ENCODE data around the gene HTRA1.

The HTRA1 gene

DNA sequence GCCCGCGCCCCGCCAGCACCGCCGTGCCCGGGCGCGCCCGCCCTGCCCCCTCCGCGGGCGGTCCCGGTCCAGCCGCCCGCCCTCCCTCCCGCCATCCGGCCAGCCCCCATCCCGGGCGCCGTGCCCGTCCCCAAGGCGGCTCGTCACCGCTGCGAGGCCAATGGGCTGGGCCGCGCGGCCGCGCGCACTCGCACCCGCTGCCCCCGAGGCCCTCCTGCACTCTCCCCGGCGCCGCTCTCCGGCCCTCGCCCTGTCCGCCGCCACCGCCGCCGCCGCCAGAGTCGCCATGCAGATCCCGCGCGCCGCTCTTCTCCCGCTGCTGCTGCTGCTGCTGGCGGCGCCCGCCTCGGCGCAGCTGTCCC, at the start of gene HTRA1:
Gene HTRA1 (plus strand): TSS at position 187 of the 362 bp plus-strand sequence. CDS start 100 bp downstream, at position 287.
- DNase-seq (ENCODE audit: low read depth in 3 of 3) = no peak

DNA sequence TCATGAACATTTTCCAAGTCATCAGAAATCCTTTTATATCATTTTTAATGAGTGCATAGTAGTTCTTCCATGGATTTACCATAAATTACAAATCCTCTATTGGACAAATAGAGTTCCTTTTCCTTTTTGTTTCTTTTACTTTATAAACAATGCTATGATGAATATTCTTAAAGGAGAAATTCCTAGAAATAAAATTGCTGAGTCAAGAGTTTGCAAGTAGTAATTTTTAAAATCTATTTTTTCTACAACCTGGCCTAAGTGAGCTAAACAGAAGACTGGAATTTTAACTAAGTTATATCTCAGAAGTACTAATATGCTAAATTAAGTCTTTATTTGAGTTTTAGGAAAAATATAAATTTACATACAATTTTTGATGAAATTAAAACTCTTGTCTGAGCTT, 48.0 kb upstream of the HTRA1 start:
- no peak for DNase-seq (ENCODE audit: low read depth in 3 of 3)

DNA sequence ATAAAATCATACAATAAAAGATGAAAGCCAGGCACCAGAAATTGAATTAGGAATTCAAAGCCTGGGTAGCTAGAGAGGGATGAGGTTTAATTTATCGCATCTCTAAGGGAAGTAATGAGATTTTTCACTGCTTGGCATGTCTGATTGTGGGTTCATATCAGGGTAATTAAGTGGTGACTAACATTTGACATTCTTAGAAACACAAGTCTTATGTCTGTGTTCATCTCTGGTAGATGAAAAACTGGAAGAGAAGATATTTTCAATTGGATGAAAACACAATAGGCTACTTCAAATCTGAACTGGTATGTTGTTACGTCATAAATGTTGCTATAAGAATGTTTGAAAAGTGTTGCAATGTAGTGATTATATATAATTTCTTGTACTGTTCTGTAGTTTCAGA, 43.7 kb upstream of the HTRA1 start:
- DNase-seq (ENCODE audit: low read depth in 3 of 3) = no peak

DNA sequence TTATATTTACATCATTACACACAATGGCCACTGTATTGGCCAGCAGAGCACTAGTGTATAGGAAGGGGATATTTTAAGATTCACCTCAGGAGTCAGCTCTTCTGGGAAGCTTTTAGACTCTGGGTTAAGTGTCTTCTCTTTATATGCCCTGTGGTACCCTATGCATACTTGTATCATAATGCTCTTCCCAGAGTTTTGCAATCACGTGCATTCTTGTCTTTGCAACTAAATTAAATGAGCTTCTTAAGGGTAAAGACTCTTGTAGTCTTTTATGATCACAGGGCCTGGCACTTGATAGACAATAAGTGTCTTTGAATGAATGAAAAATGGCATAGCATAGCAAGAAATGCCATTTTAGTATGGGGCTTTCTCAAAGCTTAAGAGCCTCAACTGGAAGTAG, 42.3 kb upstream of the HTRA1 start:
- no peak for DNase-seq (ENCODE audit: low read depth in 3 of 3)

DNA sequence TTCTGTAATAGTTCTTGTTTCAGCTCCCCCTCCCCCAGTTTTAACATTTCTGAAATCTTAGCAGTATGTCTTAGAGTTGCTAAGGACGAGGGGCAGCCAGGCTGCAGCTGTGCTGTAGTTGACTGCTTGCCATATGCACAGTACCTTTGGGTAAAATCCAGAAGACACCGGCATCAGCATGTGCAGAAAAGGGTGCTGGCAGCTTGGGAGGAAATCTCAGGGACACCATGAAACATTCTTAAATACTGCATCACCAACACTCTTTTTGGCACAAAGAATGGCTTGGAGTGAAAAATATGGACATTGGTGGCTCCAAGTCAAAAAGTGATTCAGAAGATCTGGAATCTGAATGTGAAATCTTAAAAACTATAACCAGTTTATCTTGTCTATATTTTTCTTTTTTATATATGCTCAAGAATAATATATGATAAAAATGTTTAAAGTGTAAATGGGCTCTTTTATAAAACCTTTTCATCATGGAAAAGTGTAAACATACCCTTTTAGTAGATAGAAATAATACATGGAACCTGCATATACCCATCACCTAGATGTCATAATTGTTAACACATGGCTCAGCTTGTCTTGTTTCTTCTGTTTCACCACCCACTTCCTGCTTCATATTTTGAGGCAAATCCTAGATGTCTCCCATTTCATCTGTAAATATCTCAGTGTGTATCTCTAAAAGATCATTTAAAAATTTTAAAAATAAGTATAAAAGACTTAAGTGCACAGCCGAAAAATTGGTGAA, 41.3 kb upstream of the HTRA1 start:
- DNase-seq (ENCODE audit: low read depth in 3 of 3) = no peak

DNA sequence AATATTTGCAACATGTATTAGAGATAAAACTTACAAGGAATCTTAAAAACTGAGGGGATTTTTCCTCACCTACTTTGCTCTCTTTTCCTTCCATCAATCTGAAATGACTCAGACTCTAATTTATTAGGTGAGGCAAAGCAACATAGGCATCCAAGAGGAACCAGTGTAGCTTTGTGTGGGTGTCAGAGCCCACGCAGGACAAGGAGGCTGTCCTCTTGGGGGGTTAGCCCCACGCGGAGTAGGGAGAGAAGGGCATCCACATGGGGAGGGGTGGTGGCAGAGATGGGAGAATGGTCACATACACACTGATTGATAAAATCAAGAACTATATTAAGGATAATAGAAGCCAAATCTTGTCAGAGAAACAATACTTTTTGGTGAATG, 40.7 kb upstream of the HTRA1 start:
- DNase-seq (ENCODE audit: low read depth in 3 of 3) = no peak

DNA sequence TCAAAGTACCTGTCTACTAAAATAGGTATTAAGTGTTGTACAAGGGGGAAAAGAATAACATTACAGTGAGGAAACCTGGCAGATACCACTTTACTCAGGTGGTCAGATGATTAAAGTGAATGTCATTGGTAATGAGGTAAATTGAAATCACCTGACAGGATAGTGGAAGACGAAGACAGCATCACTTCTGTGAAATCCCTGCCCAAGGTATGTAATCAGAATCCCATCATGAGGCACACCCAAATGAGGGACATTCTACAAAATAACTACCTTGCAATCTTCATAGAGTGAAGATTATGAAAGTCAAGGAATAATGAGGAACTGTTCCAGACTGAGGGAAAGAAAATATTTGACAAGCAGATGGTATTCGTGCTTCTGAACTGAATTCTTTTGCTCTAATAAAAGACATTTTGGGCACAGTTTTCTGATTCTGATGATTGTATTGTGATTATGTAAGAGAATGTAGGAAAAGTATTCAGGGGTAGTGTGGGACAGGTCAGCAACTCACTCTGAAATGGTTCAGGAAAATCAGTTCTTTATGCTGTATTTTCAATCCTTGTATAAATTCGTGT, 40.2 kb upstream of the HTRA1 start:
- DNase-seq (ENCODE audit: low read depth in 3 of 3) = no peak

DNA sequence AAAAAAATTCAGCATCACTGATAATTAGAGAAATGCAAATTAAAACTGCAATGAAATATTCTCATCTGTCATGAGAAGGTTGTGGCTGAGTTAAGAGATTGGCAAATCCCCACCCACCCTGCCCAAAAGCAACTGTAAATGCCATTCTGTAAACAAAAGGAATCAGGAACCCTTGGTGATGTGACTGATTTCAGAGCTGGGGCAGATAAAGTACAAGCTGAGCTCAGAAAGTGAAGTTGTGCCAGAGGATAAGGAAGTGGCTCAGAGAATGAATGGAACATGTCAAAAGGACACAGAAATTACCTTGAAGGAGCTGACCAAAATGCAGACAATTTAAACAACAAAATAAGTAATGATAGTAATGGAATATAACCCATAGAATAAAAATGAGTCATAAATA, 39.6 kb upstream of the HTRA1 start:
- no peak for DNase-seq (ENCODE audit: low read depth in 3 of 3)

DNA sequence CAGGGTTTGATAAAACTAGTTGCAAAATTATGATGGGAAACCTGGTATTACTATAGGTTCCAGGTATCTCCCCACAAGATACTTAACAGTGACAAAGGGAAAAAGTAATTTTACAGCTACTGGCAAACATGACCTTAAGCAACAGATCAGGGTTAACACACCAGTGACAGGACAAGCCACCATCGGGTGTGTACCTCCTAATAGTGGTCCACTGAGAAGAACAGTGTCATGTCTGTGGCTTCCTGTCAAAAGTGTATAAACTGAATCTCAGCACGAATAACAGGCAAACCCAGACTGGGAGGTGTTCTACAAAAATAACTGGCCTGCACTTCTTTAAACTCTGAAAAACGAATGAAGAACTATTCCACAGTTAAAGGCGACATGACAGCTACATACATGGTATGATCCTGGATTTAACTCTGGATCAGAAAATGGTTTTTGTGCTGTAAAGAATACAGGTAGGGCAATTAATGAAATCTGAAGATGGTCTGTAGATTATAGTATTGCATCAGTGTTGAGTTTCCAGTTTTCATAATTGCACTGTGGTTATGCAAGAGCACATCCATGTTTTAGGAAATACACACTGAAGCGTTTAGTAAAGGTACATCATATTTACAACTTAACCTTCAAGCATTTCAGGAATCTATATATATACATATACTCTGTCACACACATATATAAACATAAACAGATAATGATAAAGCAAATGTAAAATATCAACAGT, 38.9 kb upstream of the HTRA1 start:
- DNase-seq (ENCODE audit: low read depth in 3 of 3) = no peak

DNA sequence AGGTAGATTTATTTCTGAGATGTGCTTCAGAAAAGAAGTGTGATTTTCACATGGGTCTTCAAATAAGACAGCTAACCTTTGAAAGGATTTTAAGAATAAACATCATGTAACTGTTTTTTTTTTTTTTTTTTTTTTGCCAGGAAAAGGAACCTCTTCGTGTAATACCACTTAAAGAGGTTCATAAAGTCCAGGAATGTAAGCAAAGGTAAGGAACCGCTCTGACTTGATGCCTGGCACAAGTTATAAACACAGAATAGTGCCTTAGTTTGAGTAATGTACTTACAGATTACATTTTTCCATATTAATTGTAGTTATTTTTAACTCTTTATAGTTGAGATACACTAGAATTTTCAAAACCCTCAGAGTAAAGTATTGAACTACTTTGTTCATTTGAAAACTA, 37.3 kb upstream of the HTRA1 start:
- no peak for DNase-seq (ENCODE audit: low read depth in 3 of 3)

DNA sequence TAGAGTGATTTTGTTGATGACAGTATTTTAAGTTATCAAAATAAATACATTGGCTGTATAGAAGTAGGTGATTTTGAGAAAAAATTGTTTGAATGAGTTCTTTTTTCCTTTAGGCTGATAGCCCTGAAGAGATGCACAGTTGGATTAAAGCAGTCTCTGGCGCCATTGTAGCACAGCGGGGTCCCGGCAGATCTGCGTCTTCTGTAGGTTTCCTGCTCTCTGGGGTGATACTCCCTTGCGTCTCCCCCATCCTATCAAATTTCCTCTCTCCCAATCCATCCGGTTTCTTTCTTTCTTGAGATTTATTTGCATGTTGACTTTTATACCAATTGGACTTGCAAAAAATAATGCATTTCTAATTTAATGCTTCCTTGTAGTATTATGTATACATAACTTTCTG, 34.5 kb upstream of the HTRA1 start:
- DNase-seq (ENCODE audit: low read depth in 3 of 3) = no peak

DNA sequence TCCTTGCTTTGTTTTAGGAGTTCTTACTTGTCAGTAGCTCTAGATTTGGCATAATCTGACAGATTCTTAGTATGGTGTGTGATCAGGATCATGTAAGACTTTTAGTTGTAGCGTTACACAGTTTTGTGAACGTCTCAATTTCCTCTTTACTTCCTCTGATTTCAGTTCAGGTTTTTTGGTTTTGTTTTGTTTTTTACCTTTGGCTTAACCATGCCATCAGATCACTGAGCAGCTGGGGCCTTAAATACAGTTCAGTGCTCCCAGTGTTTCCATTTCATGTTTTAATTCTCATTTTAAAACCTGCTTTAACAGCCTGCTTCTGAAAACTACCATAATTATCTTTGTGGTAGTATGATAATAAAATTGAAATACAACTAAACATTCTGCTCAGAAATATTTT, 34.1 kb upstream of the HTRA1 start:
- DNase-seq (ENCODE audit: low read depth in 3 of 3) = no peak

DNA sequence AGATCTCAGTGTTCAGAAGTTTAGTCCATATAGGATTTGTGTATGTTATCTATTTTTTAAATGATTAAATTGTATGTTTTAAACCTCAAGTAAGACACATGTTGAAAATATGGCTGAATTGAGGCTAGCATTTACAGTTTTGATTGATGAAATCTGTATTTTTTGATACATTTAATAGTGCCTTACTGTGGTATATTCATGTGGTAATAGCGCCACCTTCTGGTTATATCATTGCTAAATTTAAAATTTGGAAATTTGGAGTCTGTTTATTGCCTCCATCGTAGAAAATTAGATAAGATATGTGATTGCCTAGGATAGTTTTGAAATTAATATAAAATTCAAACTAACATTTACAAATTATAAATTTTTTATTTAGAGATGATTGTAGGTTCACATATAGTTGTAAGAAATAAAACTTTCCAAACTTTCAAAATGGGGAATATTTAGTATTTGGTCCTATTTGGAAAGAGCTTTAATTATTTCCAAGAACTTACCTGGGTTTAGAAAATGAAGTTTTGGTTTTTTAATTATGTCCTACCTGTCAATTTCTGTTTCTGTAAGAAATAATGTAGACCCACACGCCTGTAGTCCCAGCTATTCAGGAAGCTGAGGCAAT, 26.0 kb upstream of the HTRA1 start:
- no peak for DNase-seq (ENCODE audit: low read depth in 3 of 3)

DNA sequence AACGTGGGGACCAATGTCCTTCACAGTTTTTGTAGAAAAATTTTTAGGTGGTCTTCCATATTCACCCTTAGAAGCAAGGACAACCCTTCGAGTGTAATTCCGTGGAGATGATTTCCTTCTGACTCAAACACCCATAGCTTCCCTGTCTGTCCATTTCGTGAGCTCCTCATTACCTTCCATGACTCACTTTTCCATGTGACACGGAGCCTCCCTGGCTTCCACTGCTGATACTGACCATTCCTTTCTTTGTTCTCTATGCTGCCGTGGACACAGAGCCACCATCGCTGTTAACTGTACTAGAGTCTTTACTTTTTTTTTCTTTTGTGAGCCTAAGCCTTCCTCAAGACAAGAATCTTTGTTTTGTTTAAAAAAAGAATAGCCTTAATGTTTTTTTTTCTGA, 19.4 kb upstream of the HTRA1 start:
- no peak for DNase-seq (ENCODE audit: low read depth in 3 of 3)

DNA sequence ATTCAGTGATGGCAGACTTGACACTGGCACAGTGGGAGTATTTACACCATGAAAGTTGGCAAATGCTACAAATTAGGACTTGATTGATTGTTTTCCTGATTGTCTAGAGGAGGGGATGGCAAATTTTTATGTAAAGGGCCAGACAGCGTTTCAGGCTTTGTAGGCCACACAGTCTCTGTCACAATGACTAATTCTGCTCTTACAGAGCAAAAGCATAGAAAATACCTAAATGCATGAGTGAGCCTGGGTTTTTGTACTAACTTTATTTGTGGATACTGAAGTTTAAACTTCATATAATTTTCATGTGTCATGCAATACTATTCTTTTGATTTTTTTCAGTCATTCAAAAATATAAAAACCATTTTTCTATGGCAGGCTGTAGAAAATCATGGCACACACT, 15.9 kb upstream of the HTRA1 start:
- no peak for DNase-seq (ENCODE audit: low read depth in 3 of 3)

DNA sequence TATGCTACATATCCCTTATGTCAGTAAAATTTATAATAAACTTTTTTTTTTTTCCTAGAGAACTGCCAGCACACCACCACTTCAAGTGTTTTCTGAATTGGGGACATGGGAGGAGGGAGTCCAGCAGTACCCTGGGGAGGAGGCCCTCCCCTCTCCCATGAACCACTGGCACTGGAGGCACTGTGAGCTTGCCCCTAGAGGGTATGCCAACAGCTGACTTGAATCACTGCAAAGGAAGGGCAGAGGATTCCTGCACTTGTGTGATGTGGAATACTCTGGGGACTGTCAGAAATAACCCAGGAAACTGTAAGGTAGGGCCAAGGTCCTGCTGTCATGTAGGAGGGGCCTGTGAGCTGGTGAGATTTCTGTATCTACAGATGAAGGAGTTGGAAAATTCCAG, 15.4 kb upstream of the HTRA1 start:
- DNase-seq (ENCODE audit: low read depth in 3 of 3) = no peak

DNA sequence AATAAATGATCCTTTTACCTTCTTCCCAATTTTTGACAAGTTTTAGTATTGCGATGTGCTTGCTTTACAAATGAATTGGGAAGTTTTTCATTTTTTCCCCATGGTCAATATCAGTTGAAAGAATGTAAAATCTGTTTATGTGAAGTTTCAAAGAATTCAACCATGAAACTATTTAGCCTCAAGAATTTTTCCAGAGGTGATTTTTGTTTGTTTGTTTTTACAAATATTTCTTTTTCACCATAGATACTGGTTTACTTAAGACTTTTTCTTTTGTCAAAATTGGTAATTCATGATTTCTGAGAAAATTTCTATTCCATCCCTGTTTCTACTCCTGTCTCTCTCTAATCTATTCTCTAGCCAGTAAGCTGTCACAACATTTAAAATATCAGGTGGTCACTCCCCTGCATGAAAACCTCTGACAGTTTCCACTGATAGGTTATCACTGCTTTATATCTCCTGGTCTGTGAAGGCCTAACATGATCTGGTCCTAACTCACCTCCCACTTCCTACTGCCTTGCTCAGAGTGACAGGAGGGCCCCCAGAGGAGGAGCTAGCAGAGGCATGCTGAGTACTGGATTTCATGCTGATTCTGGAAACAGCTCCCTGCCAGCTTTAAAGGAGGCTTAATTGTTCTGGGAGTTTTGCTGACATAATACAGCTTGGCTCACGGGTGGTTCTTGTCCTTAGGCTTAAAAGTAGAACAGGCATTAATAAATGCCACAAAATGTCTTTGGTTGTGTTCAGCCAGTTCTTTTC, 14.5 kb upstream of the HTRA1 start:
- DNase-seq (ENCODE audit: low read depth in 3 of 3) = no peak

DNA sequence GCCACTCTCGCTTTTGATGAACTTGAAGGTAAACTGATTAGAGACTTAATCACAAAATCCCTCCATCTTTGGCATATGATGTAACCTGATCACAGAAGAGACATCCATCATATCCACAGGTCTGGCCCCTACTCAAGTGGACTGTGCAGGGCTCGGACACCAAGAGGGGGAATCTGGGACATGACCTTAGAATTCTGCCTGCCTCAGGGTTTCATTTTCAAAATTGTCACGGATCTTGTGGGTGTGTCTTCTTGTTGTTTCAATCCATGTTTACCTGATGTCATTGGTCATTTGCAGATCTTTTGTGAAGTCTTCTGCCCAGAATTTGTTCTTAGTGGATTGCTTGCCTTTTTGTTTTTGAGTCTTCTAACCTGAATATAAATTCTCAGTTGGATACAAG, 12.8 kb upstream of the HTRA1 start:
- DNase-seq (ENCODE audit: low read depth in 3 of 3) = no peak

DNA sequence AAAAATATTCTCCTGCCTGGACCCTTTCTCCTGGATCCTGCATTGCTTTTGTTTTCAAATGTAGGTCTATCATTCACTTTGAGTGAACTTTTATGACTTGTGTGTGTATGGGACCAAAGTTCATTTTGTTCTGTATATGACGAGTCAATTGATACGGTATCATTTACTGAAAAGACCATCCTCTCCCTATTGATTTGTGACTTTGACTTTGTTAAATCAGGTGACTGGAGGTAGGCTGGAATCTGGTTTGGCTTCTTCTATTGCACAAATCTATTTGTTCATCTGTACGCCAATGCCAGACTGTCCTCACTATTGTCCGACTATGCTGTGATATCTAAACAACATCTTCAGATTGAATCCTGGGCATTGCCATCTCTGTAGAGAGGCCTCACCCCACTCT, 12.2 kb upstream of the HTRA1 start:
- no peak for DNase-seq (ENCODE audit: low read depth in 3 of 3)

DNA sequence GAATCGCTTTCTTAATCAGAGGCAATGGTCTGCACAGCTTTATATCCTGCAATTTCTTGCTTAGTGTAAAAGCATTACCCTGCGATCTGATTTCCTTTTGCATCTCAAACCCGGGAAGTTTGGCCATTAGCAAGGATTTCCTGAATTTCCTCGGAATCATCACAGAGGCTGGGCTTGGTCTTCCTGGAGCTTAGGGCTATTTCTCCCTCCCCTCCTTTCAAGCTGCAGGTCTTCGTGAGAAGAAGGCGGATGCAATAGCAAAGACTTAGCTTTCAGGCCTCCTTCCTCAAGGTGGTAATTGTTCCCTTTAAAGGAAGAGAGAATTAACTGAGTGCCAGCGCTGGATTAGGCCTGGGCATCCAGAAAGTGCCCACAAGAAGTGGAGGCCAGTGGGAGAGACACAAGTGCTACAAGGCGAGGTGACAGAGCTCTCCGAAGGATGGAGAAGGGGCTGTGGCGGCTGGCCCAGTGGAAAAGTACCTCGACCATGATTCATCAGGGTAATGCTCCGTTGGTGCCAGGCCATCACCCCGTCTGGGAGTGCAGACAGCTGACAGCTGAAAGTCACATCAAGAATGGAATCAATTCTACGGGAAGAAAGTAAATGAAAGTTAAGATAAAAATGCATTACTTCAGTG, 10.9 kb upstream of the HTRA1 start:
- no peak for DNase-seq (ENCODE audit: low read depth in 3 of 3)

DNA sequence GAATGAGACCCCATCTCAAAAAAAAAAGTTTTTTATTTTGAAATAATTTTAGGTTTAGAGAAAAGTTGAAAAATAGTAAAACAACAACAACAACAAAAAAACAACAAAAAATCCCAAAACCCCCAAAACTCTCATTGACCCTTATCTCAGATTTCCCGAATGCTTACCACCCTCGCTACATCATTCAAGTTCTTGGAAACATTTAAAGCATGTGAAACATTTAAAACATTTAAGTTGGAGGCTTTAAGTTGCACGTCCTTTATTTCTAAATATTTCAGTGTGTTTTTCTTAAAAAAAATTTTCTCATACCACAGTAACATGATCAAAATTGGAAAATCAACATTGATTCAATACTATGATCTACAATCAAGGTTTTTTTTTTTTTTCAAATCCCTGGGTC, 7.3 kb upstream of the HTRA1 start:
- DNase-seq (ENCODE audit: low read depth in 3 of 3) = no peak

DNA sequence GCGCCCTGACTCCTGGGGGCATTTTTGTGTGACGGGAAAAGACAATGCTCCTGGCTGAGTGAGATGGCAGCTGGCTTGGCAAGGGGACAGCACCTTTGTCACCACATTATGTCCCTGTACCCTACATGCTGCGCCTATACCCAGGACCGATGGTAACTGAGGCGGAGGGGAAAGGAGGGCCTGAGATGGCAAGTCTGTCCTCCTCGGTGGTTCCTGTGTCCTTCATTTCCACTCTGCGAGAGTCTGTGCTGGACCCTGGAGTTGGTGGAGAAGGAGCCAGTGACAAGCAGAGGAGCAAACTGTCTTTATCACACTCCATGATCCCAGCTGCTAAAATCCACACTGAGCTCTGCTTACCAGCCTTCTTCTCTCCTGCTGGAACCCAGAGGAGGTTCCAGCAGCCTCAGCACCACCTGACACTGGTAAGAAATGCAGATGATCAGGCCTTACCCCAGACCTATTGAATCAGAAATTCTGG, 6.7 kb upstream of the HTRA1 start, which contains the start of gene ARMS2:
Gene ARMS2 (plus strand): TSS at position 51 of the 478 bp plus-strand sequence. CDS start 75 bp downstream, at position 126.
- no peak for DNase-seq (ENCODE audit: low read depth in 3 of 3)
